Measurements from ENCODE around the gene PBX1.

DNA sequence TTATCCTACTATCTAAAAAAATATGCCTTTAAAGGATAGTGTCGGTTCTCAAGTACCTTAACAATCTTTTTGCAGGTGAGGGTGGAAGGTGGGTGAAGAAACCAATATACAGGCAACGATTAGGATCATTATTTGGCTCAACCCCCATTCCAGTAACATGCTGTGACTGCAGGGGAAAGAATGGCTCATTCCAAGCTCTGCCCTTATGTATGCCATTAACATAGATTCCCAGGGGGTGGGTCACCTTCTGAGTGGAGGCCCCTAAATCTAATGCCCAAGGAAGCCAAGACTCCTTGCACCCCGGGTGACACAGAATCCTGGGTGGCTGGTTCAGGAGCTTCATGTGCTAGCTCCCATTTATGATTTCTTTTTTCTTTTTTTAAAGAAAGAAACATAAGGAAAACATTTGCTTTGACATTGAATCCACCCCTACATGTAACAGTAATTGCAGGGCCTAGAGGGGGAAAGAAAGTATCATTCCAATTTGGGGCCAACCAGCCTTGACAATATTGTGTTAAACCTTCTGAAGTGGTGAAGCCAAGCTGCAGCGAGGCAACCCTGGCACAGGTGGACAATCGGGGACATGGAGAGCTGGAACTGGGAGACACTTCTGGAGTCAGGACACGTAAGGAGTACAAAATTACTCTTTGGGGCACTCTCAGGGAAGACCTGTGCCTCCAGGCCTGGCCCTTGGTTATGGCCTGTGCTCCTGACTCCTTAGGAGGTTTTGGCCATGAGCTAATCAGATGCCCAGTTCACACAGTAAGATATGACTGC lies 200.3 kb downstream of the PBX1 start:
- TF ChIP-seq, protein P1, sequence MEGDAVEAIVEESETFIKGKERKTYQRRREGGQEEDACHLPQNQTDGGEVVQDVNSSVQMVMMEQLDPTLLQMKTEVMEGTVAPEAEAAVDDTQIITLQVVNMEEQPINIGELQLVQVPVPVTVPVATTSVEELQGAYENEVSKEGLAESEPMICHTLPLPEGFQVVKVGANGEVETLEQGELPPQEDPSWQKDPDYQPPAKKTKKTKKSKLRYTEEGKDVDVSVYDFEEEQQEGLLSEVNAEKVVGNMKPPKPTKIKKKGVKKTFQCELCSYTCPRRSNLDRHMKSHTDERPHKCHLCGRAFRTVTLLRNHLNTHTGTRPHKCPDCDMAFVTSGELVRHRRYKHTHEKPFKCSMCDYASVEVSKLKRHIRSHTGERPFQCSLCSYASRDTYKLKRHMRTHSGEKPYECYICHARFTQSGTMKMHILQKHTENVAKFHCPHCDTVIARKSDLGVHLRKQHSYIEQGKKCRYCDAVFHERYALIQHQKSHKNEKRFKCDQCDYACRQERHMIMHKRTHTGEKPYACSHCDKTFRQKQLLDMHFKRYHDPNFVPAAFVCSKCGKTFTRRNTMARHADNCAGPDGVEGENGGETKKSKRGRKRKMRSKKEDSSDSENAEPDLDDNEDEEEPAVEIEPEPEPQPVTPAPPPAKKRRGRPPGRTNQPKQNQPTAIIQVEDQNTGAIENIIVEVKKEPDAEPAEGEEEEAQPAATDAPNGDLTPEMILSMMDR (IDR thresholded peaks at IDR 0.05): no peak
- TF ChIP-seq POLR2A (IDR thresholded peaks at IDR 0.05): no peak

Measured in esophagus squamous epithelium (tissue), 4 donors.